8988T (cell line): ENCODE results near the gene C1QB.
A peak's percentile ranks its signal among the peaks of the same experiment; 100 is the strongest.

Source experiments
- DNase-seq: peaks from one replicate; pipeline ENCODE4 v3.0.0; 2011

Gene C1QB

GRCh38 chr1:22636353-22636752 lies 16.7 kb upstream of the C1QB start, which contains the start of gene C1QA:
TSS of gene C1QA (plus strand) at chr1:22636628. CDS start at chr1:22637617, 989 bp downstream.
- DNase-seq, result no peak

DNA sequence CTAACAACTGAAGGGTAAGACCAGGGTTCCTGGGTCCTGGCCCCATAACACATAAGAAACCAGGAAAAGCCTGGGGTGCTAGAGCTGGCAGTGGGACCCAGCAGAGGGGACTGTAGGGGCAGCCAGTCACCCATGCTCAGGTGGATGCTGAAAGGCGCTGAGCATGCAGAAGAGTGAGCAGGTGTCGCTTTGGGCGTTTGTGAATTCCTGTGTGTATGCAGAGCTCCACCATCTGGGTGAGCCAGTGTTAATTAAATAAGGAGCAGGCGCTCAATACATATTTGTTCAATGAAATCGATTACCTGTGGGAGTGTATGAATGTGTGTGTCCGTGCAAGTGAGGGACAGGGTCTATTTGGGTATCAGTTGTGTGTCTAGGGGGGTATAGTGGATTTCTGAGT lies 16.1 kb upstream of the C1QB start:
- DNase-seq, result no peak

DNA sequence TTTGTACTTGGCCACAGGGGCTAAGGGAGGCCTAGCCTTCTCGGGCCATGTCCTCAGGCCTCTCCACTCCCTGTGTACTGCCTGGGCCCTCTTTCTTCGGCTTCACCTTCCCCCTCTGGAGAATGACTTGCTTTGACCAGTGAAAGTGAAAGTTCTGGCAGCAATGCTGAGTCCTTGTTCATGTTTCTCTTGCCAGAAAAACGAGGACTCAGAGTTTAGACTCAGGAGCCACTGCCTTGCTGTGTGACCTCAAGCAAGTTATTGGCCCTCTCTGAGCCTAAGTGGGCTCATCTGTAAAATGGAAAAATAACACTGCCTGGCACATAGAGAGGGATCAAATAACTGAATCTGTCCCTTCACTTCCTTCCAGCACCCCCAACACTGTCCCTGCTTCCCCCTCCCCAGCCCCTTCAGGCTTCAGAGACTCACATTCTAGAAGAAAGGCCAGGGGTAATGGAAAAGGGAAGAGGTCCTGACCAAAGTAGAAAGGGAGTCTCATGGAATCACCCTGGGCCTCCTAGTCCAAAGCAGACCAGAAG lies 15.1 kb upstream of the C1QB start:
- DNase-seq, result no peak

- DNase-seq, result no peak
These were observed 14.4 kb upstream of the C1QB start for GRCh38 chr1:22638476-22639234.

- no peak for DNase-seq
These were observed 13.8 kb upstream of the C1QB start for GRCh38 chr1:22639286-22639685.

DNA sequence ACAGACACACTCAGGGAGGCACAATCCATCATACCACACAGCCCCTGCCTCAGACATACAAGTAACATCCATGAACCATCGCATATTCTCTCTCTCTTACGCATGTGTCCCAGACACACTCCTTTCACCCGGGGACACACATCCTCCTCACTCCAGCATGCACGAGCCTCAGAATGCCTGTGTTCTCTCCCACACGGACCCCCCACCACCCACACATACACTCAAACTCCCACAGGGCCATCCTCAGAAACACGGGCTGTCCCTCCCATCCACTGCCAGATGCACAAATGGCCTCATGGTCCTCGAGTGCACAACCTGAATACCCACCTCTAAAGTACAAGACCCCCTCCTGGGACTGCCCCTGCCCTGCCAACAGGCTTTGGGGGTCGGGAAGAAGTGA lies 11.8 kb upstream of the C1QB start:
- no peak for DNase-seq

GRCh38 chr1:22641906-22642636 lies 11.0 kb upstream of the C1QB start:
- peak; percentile 64 for DNase-seq

DNA sequence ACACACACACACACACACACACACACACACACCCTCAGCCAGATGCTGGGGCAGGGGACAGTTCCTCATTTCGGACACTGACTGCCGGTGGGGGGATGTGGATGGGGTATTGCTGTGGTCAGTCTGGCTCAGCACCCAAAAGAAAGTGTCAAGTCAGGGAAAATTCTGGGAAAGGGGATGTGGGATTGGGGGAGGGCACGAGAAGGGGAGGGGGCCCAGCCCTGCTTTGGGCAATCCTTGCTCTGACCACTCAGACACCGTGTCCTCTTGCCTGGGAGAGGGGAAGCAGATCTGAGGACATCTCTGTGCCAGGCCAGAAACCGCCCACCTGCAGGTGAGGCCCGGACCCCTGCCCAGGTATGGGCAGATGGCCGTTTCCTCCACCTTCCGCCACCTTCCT lies 9.7 kb upstream of the C1QB start, which contains the start of gene C1QC:
C1QC (plus strand) TSS at position 253 of the 400 bp plus-strand sequence. CDS start 391 bp downstream, outside the sequence.
- DNase-seq, result no peak

DNA sequence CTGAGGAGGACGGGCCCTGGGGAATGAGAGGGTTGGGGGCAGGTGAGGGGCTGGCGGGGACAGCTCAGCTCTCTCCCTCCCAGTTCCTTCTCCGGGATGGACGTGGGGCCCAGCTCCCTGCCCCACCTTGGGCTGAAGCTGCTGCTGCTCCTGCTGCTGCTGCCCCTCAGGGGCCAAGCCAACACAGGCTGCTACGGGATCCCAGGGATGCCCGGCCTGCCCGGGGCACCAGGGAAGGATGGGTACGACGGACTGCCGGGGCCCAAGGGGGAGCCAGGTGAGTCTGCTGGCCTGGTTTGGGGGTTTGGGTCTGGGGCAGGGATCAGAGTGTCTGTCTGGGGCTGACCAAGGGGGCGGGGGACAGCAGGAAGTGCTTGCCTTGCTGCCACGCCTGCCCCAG lies 9.1 kb upstream of the C1QB start:
- DNase-seq, result no peak

DNA sequence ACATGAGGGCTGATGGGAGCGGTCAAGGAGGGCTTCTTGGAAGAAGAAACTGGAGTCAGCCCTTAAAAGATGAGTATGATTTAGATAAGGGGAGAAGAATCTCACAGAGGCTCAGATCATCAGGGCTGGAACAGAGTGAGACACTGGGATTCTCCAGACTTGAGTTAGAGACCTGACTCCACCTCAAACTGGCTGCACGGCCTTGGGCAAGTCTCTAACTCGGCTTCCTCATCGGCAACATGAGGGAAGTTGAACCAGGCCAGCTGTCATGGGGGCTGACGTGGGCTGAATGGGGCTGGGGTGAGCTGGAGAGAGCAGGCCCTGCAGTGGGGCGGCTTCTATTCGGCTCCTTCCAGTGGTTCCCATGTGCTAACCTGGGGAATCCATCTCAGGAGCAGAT lies 7.1 kb upstream of the C1QB start:
- no peak for DNase-seq

DNA sequence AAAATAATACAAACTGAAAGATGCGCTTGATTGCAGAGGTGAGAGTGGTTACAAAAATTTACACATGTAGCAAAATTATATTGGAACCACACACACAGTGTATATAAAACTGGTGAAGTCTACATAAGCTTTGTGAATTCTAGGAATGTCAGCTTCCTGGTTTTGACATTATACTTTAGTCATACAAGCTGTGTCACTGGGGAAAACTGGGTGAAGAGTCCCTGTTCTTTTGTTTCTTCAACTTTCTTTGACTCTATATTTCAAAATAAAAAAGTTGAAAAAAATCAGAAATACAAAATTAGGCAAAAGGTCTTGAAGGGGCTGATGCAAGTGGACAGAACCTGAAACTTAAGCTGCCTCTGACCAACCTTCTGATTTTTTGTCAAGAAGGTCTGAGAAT lies 6.7 kb upstream of the C1QB start:
- no peak for DNase-seq

DNA sequence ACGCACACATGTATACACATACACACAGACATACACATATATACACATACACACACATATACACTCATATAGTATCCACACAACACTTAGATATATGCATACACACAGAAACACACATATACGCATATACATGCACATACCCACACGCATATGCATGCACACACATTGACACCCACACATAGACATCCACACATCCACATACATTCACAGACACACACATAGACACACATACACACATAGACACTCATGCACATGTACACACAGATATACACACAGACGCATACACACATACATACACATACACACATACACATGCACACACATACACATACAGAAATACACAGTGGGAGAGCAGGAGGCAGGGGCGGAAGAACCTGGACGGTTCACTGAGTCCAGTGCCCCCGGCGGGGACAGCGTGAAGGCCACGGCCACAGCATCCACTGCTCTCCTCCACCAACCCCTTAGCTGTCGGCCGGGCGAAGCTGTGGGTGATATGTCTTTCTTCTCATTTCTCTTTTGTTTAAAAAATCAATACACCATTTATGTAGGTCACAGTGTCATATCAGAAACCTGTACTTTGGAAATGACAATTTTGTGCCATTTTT lies 2.8 kb upstream of the C1QB start:
- no peak for DNase-seq

DNA sequence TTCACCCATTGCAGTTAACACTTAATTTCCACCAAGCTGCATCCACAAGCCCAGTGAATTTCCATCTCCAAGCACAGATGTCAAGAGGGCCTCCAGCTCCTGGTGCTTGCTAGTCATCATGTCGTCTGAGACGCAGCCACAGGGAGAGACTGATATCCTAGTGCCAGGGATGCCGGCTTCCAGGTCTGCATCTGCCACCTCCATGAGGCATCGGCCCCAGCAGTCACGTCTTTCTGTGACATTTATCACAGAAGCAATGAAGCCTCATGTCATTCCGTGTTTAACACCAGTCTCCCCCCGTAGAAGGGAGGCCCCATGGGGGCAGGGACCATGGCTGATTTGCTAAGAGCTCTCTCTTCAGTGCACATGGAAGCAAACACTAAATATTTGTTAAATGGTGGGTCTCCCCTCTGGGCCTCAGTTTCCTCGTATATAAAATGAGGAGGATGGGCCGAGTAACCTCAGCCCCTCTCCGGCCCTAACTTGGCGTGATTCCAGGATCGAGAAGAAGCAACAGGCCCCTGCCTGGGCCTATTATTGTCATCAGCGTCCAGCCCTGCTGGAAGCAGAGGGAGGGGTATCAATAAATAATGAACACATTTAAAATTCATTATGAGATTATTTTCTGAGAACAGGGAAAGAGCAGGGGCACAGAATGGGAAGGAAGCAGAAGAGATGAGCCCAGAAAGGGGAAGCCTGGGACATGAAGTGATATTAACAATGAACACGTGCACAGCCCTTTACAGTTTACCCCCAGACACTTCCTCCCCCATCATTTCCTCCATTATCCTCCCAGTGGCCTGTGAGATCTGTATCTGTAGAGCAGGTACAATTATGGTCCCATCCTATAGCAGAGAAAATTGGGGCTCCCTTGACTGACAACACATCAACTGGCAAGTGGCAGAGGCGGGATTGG lies 837 bp upstream of the C1QB start:
- no peak for DNase-seq

GRCh38 chr1:22654692-22655091 lies 1.7 kb downstream of the C1QB start:
- DNase-seq, result no peak

- DNase-seq, result no peak
These were observed 5.5 kb downstream of the C1QB start for GRCh38 chr1:22658385-22659163.

- no peak for DNase-seq
These were observed 7.7 kb downstream of the C1QB start for GRCh38 chr1:22660716-22661241.

- DNase-seq, result no peak
These were observed 8.8 kb downstream of the C1QB start for GRCh38 chr1:22661880-22662279.

DNA sequence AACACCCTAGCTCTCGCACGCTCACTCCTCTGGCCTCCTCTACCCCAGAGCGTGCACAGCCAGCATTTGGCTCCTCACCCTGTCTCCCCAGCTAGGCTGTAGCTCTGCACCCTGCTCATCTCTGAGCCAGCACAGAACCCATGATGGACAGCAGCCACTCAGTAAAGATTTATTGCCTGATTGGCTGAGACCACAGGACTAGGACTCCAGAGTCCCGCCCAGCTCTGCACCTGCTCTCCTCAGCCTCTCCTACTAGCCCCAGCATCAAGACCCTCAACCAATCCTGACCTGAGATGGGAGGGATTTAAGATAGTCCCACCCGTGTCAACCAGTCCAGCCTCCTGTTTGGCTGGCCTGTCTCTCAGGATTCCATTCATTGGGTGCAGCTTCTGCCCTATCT lies 9.3 kb downstream of the C1QB start:
- DNase-seq, result no peak

DNA sequence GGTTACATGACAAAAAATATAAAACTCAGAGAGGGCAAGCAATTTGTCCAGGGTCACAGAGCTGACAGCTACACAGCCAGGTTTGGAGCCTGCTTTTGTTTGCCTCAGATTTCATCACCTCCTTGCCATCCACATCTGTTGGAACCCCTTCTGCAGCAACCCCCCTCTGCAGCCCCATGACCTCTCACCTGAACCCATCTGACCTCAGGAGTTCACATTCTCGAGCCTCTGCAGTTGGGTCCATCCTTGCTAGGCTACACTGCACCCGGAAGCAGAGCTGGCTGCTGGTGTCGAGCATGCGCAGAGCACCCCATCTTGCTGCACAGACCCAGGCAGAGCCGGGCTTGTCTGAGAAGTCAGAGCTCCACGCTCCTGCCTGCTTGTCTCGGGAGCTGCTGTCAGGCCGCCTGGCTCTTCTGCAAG lies 10.0 kb downstream of the C1QB start:
- DNase-seq, result no peak

DNA sequence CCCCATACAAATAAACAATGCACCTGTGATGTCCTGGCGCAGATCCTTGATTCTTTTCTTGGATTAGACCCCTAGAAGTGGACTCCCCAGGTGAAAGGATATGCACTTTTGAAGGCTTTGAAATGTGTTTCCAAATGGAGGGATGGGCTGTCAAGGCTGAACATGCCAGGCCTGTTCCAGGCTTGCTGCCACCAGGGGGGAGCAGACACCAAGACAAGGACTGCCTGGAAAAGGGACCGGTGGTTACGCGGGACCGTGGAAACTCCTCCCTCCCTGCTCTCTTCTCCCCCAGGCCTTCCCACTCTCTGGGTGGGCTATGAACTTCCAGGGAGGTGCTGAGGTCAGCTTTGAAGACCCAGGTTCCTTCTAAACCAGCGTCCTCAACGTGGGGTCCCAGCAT lies 12.7 kb downstream of the C1QB start:
- peak; percentile 57 for DNase-seq

DNA sequence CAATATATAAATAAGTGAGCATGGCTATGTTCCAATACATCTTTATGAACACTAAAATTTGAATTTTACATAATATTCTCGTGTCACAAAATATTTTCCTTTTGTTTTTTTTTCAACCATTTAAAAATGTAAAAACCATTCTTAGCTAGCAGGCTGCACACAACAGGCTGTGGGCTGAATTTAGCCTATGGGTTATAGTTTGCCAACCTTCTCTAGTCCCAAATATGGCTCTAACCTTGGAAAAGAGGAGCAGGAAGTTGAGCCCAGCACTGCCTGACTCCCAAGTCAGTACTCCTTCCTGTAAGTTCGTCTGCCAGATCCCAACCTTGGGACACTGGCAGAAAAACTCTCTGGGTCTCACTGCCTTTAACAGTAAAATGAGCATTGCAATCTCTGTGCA lies 13.4 kb downstream of the C1QB start:
- no peak for DNase-seq
